ENCODE measurements around the gene P3H2. TPM values are rescaled to one million over a fixed set of nuclear protein-coding genes. Genes with fewer than 3 reads are reported as not detected.
"Not testable (repeated sequence)": the region's sequence is repeated elsewhere in the genome, so short reads cannot be mapped to it uniquely, and the experiment has no call there.

P3H2 gene
- 13.9 TPM for total RNA-seq

GRCh38 chr3:190120269-190121060 lies at the start of gene P3H2:
TSS of gene P3H2 (minus strand) at chr3:190120897. CDS start at chr3:190120731, 166 bp downstream.
- peak; percentile 81 for DNase-seq (ENCODE audit: low spot score)

- DNase-seq (ENCODE audit: low spot score): no peak
Observed at GRCh38 chr3:190169877-190170276, 49.2 kb upstream of the P3H2 start.

- DNase-seq (ENCODE audit: low spot score): no peak
Observed at GRCh38 chr3:190169243-190169642, 48.5 kb upstream of the P3H2 start.

- no peak for DNase-seq (ENCODE audit: low spot score)
Observed at GRCh38 chr3:190167936-190168680, 47.4 kb upstream of the P3H2 start.

GRCh38 chr3:190166948-190167347 lies 46.3 kb upstream of the P3H2 start:
- DNase-seq (ENCODE audit: low spot score): no peak

GRCh38 chr3:190165253-190165652 lies 44.6 kb upstream of the P3H2 start:
- DNase-seq (ENCODE audit: low spot score): no peak

- DNase-seq (ENCODE audit: low spot score): not testable (repeated sequence)
Observed at GRCh38 chr3:190162013-190162412, 41.3 kb upstream of the P3H2 start.

GRCh38 chr3:190159902-190160435 lies 39.3 kb upstream of the P3H2 start:
- no peak for DNase-seq (ENCODE audit: low spot score)

GRCh38 chr3:190158261-190158660 lies 37.6 kb upstream of the P3H2 start:
- no peak for DNase-seq (ENCODE audit: low spot score)

- no peak for DNase-seq (ENCODE audit: low spot score)
Observed at GRCh38 chr3:190155752-190156151, 35.1 kb upstream of the P3H2 start.

- DNase-seq (ENCODE audit: low spot score): no peak
Observed at GRCh38 chr3:190150681-190151080, 30.0 kb upstream of the P3H2 start.

- DNase-seq (ENCODE audit: low spot score): not testable (repeated sequence)
Observed at GRCh38 chr3:190149830-190150619, 29.3 kb upstream of the P3H2 start.

- not testable (repeated sequence) for DNase-seq (ENCODE audit: low spot score)
Observed at GRCh38 chr3:190144793-190145192, 24.1 kb upstream of the P3H2 start.

- DNase-seq (ENCODE audit: low spot score): no peak
Observed at GRCh38 chr3:190142041-190142440, 21.3 kb upstream of the P3H2 start.

- DNase-seq (ENCODE audit: low spot score): no peak
Observed at GRCh38 chr3:190139365-190139764, 18.7 kb upstream of the P3H2 start.

GRCh38 chr3:190132371-190132770 lies 11.7 kb upstream of the P3H2 start:
- no peak for DNase-seq (ENCODE audit: low spot score)

GRCh38 chr3:190131329-190131728 lies 10.6 kb upstream of the P3H2 start:
- DNase-seq (ENCODE audit: low spot score): no peak

- no peak for DNase-seq (ENCODE audit: low spot score)
Observed at GRCh38 chr3:190130696-190131095, 10.0 kb upstream of the P3H2 start.

- DNase-seq (ENCODE audit: low spot score): no peak
Observed at GRCh38 chr3:190130037-190130436, 9.3 kb upstream of the P3H2 start.

- no peak for DNase-seq (ENCODE audit: low spot score)
Observed at GRCh38 chr3:190127797-190128196, 7.1 kb upstream of the P3H2 start.

- DNase-seq (ENCODE audit: low spot score): no peak
Observed at GRCh38 chr3:190127195-190127594, 6.5 kb upstream of the P3H2 start.

Measured in ureter (tissue), 1 donor.